Measurements from ENCODE around the gene MYL9.

DNA sequence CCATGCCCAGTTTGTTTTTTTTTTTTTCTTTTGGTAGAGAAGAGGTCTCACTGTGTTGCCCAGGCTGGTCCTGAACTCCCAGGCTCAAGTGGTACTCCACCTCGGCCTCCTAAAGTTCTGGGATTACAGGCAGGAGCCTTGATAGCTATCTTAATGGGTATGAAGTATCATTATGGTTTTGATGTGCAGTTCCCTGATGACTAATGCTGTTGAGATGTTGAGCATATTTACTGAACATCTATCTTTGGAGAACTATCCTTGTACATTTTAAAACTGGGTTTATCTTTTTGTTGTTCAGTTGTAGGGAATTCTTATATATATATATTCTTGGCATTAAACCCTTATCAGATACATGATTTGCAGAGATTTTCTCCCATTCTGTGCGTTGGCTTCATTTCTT, 21.4 kb upstream of the MYL9 start:
- TF ChIP-seq, protein P1, sequence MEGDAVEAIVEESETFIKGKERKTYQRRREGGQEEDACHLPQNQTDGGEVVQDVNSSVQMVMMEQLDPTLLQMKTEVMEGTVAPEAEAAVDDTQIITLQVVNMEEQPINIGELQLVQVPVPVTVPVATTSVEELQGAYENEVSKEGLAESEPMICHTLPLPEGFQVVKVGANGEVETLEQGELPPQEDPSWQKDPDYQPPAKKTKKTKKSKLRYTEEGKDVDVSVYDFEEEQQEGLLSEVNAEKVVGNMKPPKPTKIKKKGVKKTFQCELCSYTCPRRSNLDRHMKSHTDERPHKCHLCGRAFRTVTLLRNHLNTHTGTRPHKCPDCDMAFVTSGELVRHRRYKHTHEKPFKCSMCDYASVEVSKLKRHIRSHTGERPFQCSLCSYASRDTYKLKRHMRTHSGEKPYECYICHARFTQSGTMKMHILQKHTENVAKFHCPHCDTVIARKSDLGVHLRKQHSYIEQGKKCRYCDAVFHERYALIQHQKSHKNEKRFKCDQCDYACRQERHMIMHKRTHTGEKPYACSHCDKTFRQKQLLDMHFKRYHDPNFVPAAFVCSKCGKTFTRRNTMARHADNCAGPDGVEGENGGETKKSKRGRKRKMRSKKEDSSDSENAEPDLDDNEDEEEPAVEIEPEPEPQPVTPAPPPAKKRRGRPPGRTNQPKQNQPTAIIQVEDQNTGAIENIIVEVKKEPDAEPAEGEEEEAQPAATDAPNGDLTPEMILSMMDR (conservative IDR thresholded peaks at IDR 0.05 in 1 of 2, IDR thresholded peaks at IDR 0.05 in 1 of 2; ENCODE audit: low read depth in 1 of 2, low read length in 2 of 2) = no peak
- TF ChIP-seq EZH2 (IDR thresholded peaks at IDR 0.05; ENCODE audit: low read length, missing control alignments) = no peak

Data from fibroblast of lung (primary cell).